Right lobe of liver (tissue), 6 donors: Measurements from ENCODE around the gene ADGRL3. TPM values are rescaled to one million over a fixed set of nuclear protein-coding genes. Genes with fewer than 3 reads are reported as not detected.

Experiments used
- ATAC-seq, 4 donors: fragments of 200-7000 bp; cut with Tn5 transposase; one replicate each; pipeline ENCODE4 v1.9.1; 2020; ENCODE audit warnings: mild to moderate bottlenecking in 4 of 4, moderate library complexity in 4 of 4
- DNase-seq, 3 donors: peaks; one replicate each; pipeline ENCODE4 v3.0.0-alpha.2; 2020
- H3K27ac ChIP-seq, 3 donors: fragments of 200-600 bp; one replicate each; pipeline ENCODE4 v1.8.0; 2022
- H3K27me3 ChIP-seq, 2 donors: fragments of 200-600 bp; one replicate each; pipeline ENCODE4 v1.8.0; 2022
- H3K36me3 ChIP-seq, 4 donors: fragments of 200-600 bp; sonication (generic) in 1 of 4; one replicate each; pipeline versions ENCODE4 v1.5.1 to v1.8.0; 2017 to 2022; ENCODE audit warnings: control low read depth in 1 of 4
- H3K4me1 ChIP-seq, 4 donors: fragments of 200-600 bp; sonication (generic) in 1 of 4; one replicate each; pipeline versions ENCODE4 v1.5.1 to v1.8.0; 2017 to 2022; ENCODE audit warnings: control low read depth in 1 of 4
- H3K4me3 ChIP-seq, 3 donors: fragments of 200-600 bp; one replicate each; pipeline ENCODE4 v1.8.0; 2022
- H3K9me3 ChIP-seq, 4 donors: fragments of 200-600 bp; sonication (generic) in 1 of 4; one replicate each; pipeline versions ENCODE4 v1.5.1 to v1.8.0; 2017 to 2022; ENCODE audit warnings: control low read depth in 1 of 4
- POLR2A ChIP-seq: fragments of 450-650 bp; IDR thresholded peaks from one replicate; pipeline ENCODE4 v1.6.1; 2017; ENCODE audit warnings: antibody characterized with exemption, mild to moderate bottlenecking
- WGBS: methylation state at CpG from one replicate; pipeline ENCODE4 v1.1.6; 2018; ENCODE audit warnings: low coverage, low lambda C conversion rate; ENCODE audit not compliant: insufficient coverage; ENCODE audit errors: missing lambda C conversion rate; 5-methylcytosine and 5-hydroxymethylcytosine counted together
- intact Hi-C, 2 donors: fragments of 100-400 bp; cut with DNase I; formaldehyde crosslinking; loops; one replicate each; pipeline versions ENCODE4 v1.11.2 to v1.14.1; 2022
- total RNA-seq, 6 experiments: library from RNA; depleted of rRNA in 2 of 6; stranded (reverse); fragments of >200 nt in 2 of 6; fragmentation: NEBNext Ultra II Directional in 3 of 6; extraction: Animal tissue kit (Norgen Biotek cat#: 25700) in 3 of 6; gene quantifications; one replicate each; pipeline versions ENCODE4 v1.1.0 to v1.2.4, GENCODE V29; 2016 to 2023
- TF ChIP-seq, protein P1 (sequence below), 4 donors: fragments of 200-600 bp in 3 of 4; fragments of 450-650 bp in 1 of 4; IDR thresholded peaks; one replicate each; pipeline versions ENCODE4 v1.5.1 to v1.8.0; 2016 to 2022; ENCODE audit warnings: antibody characterized with exemption in 4 of 4, mild to moderate bottlenecking in 2 of 4
- donor health status: DM: no; HTN: yes; CAD: no.
- donor health status: DM: no; HTN: no; CAD: no.
- donor health status: DM: no; HTN: no; CAD: no.
- donor health status: DM: no; HTN: yes; CAD: no.
- donor health status: DM: no; HTN: yes; CAD: no.

ADGRL3 gene
- total RNA-seq, 6 experiments from 2014 or later: 0.06 to 1.1 (median 0.35) TPM

DNA sequence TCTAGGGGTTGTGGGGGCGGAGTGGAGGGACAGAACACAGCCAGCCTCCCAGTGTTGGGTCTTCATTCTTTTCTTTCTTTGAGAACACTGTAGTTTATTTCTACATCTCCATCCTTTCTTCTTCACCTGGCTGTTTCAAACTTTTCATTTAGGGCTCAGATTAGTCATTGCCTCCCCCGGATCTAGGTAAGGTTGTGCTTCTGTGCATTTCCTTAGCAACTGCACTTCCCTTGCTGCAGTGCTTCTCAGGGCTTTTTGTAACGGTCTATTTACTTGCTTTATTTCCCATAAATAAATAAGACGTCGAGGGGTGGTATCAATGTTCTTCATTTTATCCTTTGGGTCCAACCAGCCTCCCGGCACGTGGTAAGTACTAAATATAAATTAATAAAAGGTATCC lies 31.3 kb downstream of the ADGRL3 start:
- no peaks in the 10 kb centered on the region for H3K4me1 ChIP-seq
- TF ChIP-seq, protein P1, sequence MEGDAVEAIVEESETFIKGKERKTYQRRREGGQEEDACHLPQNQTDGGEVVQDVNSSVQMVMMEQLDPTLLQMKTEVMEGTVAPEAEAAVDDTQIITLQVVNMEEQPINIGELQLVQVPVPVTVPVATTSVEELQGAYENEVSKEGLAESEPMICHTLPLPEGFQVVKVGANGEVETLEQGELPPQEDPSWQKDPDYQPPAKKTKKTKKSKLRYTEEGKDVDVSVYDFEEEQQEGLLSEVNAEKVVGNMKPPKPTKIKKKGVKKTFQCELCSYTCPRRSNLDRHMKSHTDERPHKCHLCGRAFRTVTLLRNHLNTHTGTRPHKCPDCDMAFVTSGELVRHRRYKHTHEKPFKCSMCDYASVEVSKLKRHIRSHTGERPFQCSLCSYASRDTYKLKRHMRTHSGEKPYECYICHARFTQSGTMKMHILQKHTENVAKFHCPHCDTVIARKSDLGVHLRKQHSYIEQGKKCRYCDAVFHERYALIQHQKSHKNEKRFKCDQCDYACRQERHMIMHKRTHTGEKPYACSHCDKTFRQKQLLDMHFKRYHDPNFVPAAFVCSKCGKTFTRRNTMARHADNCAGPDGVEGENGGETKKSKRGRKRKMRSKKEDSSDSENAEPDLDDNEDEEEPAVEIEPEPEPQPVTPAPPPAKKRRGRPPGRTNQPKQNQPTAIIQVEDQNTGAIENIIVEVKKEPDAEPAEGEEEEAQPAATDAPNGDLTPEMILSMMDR (IDR thresholded peaks at IDR 0.05): no peak
- TF ChIP-seq POLR2A: no peak
- H3K36me3 ChIP-seq: no peaks in the 10 kb centered on the region
- no peak overlapping the region for H3K4me3 ChIP-seq
- intact Hi-C loops: no loop called here
- no peak for ATAC-seq
- H3K9me3 ChIP-seq: no peaks in the 10 kb centered on the region
- no peak overlapping the region for H3K27ac ChIP-seq
- 55% methylated on average over 7 of the region's 7 CpGs for WGBS
- DNase-seq: no peak
- H3K27me3 ChIP-seq: no peaks in the 10 kb centered on the region

DNA sequence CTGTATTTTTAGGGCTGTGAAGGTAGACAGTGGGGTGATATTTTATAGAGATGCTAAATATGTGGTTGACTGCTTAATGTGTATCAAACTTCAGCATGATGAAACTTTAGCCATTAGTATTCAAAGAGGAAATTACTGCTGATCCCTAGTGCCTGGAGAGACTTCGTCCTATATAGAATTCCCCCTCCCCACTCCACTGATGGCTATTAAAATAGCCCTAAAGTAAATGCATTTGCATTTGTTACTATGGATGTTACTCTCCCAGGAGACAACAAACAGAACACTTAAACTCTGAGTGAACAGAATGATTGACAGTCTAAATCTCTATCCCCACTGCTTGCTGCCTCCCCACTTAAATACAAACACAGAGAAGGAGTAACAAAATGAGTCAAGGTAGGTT lies 39.1 kb downstream of the ADGRL3 start:
- no peak overlapping the region for H3K27ac ChIP-seq
- no peak for ATAC-seq
- no peak for DNase-seq
- H3K36me3 ChIP-seq: no peaks in the 10 kb centered on the region
- H3K27me3 ChIP-seq: no peaks in the 10 kb centered on the region
- WGBS: 38% methylated on average over 1 of the region's 1 CpG
- no peaks in the 10 kb centered on the region for H3K4me1 ChIP-seq
- intact Hi-C loops: no loop called here
- TF ChIP-seq, protein P1 (IDR thresholded peaks at IDR 0.05): no peak
- no peak for TF ChIP-seq POLR2A
- no peaks in the 10 kb centered on the region for H3K9me3 ChIP-seq
- no peak overlapping the region for H3K4me3 ChIP-seq

DNA sequence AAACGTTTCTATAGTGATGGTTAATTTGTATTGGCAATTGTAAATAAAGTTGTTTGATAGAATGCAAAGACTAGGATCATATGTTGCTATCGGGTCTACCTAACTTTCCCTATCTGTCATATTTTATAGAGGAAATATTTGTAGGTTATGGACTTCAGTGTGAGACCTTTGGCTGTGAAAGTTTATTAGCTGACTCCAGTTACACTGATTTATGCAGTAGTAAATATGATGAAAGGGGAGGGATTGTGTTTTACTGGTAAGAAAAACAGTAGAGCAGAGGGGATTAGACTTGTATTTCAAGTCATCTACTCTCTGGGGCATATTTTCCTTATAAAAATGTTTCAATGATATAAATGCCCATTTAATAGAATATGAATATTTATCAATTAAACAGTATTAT lies 43.8 kb downstream of the ADGRL3 start:
- Histone ChIP-seq H3K27ac (no peak overlapping the region), H3K4me1 (no peaks in the 10 kb centered on the region), H3K4me3 (no peak overlapping the region), H3K36me3 (no peaks in the 10 kb centered on the region), H3K27me3 (no peaks in the 10 kb centered on the region), H3K9me3 (no peaks in the 10 kb centered on the region)
- WGBS: 46% methylated on average over 2 of the region's 2 CpGs
- no peak for TF ChIP-seq POLR2A
- TF ChIP-seq, protein P1 (IDR thresholded peaks at IDR 0.05): no peak
- intact Hi-C loops: no loop called here
- DNase-seq (no peak), ATAC-seq (no peak)

DNA sequence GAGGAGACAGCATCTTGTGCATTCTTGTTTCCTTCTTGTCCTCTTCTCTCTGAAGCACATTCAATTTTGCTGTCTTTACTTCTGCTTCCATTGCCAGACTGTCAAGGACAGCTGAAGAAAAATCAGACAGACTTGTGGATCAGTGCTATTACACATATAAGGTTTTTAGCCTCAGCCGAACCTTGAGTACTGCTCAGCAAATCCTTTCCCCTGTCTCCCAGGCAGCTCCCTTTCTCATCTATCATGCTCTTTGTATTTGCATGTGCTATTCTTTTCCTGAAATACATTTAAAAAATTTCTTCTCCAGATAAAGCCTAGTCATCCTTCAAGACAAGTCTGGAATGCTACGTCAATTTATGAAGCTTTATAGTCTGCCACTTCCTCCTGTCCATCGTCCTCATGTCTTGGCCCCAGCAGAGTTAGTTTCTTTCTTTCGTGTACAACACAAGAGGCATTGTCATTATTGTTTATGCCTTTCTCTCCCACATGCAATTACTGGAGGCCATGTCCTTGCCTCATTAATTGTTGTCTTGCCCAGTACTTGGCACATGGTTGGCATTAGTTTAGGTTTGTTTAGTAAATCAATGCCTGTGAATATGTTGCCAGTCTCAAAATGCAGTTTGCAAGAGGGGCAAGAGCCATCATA lies 45.1 kb downstream of the ADGRL3 start:
- no peak overlapping the region for H3K27ac ChIP-seq
- intact Hi-C loops: no loop called here
- WGBS: 41% methylated on average over 4 of the region's 4 CpGs

More for the DNA sequence above, 45.1 kb downstream of the ADGRL3 start:
- DNase-seq (no peak), ATAC-seq (no peak)
- no peaks in the 10 kb centered on the region for H3K4me1 ChIP-seq
- no peaks in the 10 kb centered on the region for H3K36me3 ChIP-seq
- H3K27me3 ChIP-seq: no peaks in the 10 kb centered on the region
- H3K9me3 ChIP-seq: no peaks in the 10 kb centered on the region
- no peak overlapping the region for H3K4me3 ChIP-seq
- TF ChIP-seq, protein P1 (IDR thresholded peaks at IDR 0.05): no peak
- no peak for TF ChIP-seq POLR2A
